Thoracic aorta (tissue), 2 donors: Measurements from ENCODE around the gene XRN2. TPM values are rescaled to one million over a fixed set of nuclear protein-coding genes. Genes with fewer than 3 reads are reported as not detected.

Experiments
- ATAC-seq: fragments of 150-250 bp; one replicate; pipeline ENCODE4 v1.8.0; 2017; ENCODE audit warnings: low read depth; ENCODE audit not compliant: insufficient number of reproducible peaks, low FRiP score
- DNase-seq: peaks from one replicate; pipeline ENCODE4 v3.0.0-alpha.2; 2020; ENCODE audit warnings: low spot score
- H3K27ac ChIP-seq, 2 donors: fragments of 200-600 bp; sonication (generic); 1 replicate in 1 of 2; 2 replicates in 1 of 2; pipeline ENCODE4 v1.5.1; 2016; ENCODE audit warnings: mild to moderate bottlenecking in 2 of 2, moderate library complexity in 2 of 2
- H3K27me3 ChIP-seq: fragments of 200-600 bp; sonication (generic); replicated peaks from 2 replicates; pipeline ENCODE4 v1.6.0; 2016; ENCODE audit warnings: mild to moderate bottlenecking; ENCODE audit not compliant: insufficient read depth
- H3K36me3 ChIP-seq: fragments of 200-600 bp; sonication (generic); one replicate; pipeline ENCODE4 v1.5.1; 2016
- H3K4me1 ChIP-seq, 2 donors: fragments of 200-600 bp; sonication (generic); 1 replicate in 1 of 2; 2 replicates in 1 of 2; pipeline versions ENCODE4 v1.5.1 to v1.6.0; 2016; ENCODE audit warnings: low read depth in 2 of 2, mild to moderate bottlenecking in 1 of 2; ENCODE audit not compliant: control insufficient read depth in 1 of 2
- H3K4me3 ChIP-seq: fragments of 200-600 bp; sonication (generic); 2 replicates; pipeline ENCODE4 v1.5.1; 2016; ENCODE audit warnings: mild to moderate bottlenecking
- H3K9me3 ChIP-seq: fragments of 200-600 bp; sonication (generic); 2 replicates; pipeline ENCODE4 v1.5.1; 2016
- total RNA-seq, 2 donors: library from RNA; depleted of rRNA; stranded (reverse); fragments of >200 nt; gene quantifications; one replicate each; pipeline versions ENCODE4 v1.1.0 to v1.2.3, GENCODE V29; 2016
- TF ChIP-seq, protein P1 (sequence below): fragments of 200-600 bp; sonication (generic); IDR thresholded peaks from one replicate; pipeline ENCODE4 v1.5.1; 2019; ENCODE audit warnings: antibody characterized with exemption

XRN2 gene
- total RNA-seq, 2 donors from 2014 or later, result 44.7 to 72.2 TPM

DNA sequence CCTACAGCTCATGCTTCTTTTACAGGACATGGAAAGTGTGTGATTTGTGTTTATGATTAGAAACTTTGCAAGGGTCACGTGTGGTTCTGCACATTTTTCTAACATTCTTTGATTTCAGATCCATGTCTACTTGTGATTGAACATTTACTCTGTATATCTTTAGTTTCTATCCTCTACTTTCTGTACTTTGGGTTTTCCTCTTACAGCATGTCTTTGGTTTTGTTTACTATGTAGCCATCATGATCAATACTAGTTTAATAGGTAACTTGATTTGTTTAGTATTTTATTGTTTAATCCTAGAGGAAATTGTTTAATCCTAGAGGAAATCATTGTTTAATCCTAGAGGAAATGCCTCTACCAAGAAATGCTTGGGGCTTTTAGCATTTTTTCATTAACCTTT lies 41.8 kb downstream of the XRN2 start:
- DNase-seq, result no peak
- Histone ChIP-seq H3K4me1 (no peaks in the 10 kb centered on the region), H3K27me3 (no peaks in the 10 kb centered on the region), H3K27ac (no peak overlapping the region), H3K4me3 (no peak overlapping the region), H3K36me3 (peaks cover 42% of the 10 kb centered on the region), H3K9me3 (no peaks in the 10 kb centered on the region)
- TF ChIP-seq, protein P1, sequence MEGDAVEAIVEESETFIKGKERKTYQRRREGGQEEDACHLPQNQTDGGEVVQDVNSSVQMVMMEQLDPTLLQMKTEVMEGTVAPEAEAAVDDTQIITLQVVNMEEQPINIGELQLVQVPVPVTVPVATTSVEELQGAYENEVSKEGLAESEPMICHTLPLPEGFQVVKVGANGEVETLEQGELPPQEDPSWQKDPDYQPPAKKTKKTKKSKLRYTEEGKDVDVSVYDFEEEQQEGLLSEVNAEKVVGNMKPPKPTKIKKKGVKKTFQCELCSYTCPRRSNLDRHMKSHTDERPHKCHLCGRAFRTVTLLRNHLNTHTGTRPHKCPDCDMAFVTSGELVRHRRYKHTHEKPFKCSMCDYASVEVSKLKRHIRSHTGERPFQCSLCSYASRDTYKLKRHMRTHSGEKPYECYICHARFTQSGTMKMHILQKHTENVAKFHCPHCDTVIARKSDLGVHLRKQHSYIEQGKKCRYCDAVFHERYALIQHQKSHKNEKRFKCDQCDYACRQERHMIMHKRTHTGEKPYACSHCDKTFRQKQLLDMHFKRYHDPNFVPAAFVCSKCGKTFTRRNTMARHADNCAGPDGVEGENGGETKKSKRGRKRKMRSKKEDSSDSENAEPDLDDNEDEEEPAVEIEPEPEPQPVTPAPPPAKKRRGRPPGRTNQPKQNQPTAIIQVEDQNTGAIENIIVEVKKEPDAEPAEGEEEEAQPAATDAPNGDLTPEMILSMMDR, result no peak
- no peak for ATAC-seq

DNA sequence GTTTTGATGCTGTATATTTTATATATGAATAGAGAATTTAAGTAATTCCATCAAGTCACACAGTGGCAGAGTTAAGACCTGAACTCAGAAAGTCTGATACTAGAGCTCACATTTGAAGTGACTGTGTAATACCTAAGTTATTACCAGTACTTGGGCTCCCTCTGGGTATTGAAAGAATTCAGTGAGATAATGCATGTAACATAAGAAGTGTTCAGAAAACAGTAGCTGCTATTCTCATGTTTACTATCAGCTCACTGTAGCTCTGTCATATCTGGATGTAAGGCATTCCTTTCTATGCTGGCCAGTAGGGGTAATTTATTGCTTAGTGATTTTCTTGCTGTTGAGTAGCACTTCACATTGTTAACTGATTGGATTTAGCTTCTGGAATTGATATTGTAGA lies 49.6 kb downstream of the XRN2 start:
- Histone ChIP-seq H3K27me3 (no peaks in the 10 kb centered on the region), H3K36me3 (peaks cover 32% of the 10 kb centered on the region), H3K4me1 (no peaks in the 10 kb centered on the region), H3K9me3 (no peaks in the 10 kb centered on the region), H3K4me3 (no peak overlapping the region), H3K27ac (no peak overlapping the region)
- DNase-seq, result no peak
- no peak for ATAC-seq
- TF ChIP-seq, protein P1, result no peak

DNA sequence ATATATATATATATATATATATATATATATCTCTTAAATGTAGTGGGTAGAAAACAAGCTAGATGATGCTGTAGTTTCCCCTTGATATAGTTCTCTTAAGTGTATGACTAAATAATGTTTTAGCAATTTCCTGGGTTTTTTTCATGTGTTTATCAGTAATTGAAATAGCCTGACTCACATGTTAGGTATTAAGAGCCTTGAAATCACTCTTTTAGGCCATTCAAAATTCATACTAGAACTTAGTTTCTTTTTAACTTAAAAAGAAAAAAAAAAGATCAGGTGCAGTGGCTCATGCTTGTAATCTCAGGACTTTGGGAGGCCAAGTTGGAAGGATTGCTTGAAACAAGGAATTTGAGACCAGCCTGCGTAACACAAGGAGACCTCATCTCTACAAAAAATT lies 50.1 kb downstream of the XRN2 start:
- Histone ChIP-seq H3K4me1 (no peaks in the 10 kb centered on the region), H3K27me3 (no peaks in the 10 kb centered on the region), H3K4me3 (no peak overlapping the region), H3K27ac (no peak overlapping the region), H3K36me3 (peaks cover 32% of the 10 kb centered on the region), H3K9me3 (no peaks in the 10 kb centered on the region)
- DNase-seq (no peak), ATAC-seq (no peak)
- TF ChIP-seq, protein P1, result no peak

DNA sequence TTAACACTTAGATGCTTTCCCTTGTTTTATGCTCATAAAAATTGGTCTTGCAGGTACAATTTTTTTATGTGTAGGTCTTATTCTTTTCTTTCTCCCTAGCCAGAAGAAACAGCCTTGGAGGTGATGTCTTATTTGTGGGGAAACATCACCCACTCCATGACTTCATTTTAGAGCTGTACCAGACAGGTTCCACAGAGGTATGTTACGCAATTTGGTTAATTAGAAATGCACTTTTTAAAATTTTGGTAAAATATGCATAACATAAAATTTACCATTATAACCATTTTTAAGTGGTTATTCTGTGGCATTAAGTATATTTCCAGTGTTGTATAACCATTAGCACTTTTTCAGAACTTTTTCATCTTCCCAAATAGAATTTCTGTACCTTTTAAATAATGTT lies 52.9 kb downstream of the XRN2 start:
- Histone ChIP-seq H3K27me3 (no peaks in the 10 kb centered on the region), H3K36me3 (peaks cover 38% of the 10 kb centered on the region), H3K9me3 (no peaks in the 10 kb centered on the region), H3K4me3 (no peak overlapping the region), H3K4me1 (no peaks in the 10 kb centered on the region), H3K27ac (no peak overlapping the region)
- TF ChIP-seq, protein P1, result no peak
- DNase-seq, result no peak
- ATAC-seq, result no peak

DNA sequence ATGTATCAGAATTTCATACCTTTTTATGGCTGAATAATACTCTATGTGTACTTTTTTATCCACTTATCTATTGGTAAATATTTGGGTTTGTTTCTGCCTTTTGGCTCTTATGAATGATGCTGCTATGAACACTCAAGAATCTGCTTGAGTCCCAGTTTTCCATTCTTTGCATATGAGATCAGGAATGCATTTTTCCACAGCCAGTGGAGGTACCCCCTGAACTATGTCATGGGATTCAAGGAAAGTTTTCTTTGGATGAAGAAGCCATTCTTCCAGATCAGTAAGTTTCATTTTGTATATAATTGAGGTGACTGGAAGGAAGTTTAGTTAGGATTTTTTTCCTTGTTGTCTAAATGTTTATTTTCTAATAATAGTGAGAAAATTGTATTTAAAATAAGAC lies 53.3 kb downstream of the XRN2 start:
- Histone ChIP-seq H3K27me3 (no peaks in the 10 kb centered on the region), H3K4me1 (no peaks in the 10 kb centered on the region), H3K27ac (no peak overlapping the region), H3K9me3 (no peaks in the 10 kb centered on the region), H3K4me3 (no peak overlapping the region), H3K36me3 (peaks cover 38% of the 10 kb centered on the region)
- no peak for DNase-seq
- TF ChIP-seq, protein P1, result no peak
- no peak for ATAC-seq
